Forelimb muscle (tissue), 1 donor: ENCODE data around the gene BRSK2. TPM values are rescaled to one million over a fixed set of nuclear protein-coding genes. Genes with fewer than 3 reads are reported as not detected.
"Not testable (repeated sequence)": the region's sequence is repeated elsewhere in the genome, so short reads cannot be mapped to it uniquely, and the experiment has no call there.

ENCODE experiments used
- DNase-seq: peaks from one replicate; pipeline ENCODE4 v3.0.0-alpha.2; 2013; ENCODE audit warnings: low read depth
- polyA plus RNA-seq: library from polyadenylated mRNA; unstranded; fragments of 120-200 nt; gene quantifications from one replicate; pipeline ENCODE4 v1.2.1, GENCODE V29; 2013; ENCODE audit not compliant: insufficient read length

BRSK2 gene
- polyA plus RNA-seq: 1.2 TPM

DNA sequence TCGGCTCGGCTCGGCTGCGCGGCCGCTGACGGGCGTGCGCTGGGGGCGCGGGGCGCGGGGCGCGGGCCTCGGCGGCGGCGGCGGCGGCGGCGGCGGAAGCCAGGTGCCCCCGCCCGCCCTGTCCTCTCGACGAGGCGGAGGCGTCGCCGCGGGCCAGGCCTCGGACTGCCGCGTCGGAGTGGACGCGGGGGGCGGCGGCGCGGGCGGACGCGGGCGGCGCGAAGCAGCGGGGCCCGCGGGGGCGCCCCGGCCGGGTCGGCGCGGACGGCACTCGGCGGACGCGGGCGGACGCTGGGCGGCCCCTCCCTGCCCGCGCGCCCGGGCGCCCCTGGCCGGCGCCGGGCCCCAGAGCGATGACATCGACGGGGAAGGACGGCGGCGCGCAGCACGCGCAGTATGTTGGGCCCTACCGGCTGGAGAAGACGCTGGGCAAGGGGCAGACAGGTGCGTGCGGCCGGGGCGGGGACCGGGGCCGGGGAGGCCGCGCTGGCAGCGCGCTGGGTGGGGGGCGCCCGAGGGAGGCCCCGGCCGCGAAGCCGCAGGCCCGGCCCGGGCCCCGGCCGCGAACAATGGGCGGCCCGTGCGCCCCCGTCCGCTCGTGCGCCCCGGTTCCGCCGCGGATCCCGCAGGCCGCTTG is at the start of gene BRSK2:
TSS of gene BRSK2 (plus strand) at position 3 of the 637 bp plus-strand sequence. CDS start at position 354, 351 bp downstream.
- DNase-seq: no peak

DNA sequence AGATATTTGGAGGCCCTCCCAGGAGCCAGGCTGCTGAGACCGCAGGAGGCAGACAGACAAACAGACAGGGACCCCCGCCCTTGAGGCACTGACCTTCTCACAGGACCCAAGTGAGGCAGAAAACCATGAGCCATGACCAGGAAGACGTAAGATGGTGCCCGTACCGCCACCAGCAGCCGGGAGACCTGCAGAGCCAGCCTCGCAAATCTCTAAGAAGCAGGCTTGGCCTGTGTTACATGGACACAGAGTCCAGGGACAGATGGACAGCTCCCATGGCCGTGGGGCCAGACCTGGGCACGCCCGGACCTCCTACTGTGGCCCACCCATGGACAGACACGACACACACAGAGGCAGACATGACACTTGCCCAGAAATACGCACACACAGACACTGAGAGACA is 49.6 kb upstream of the BRSK2 start:
- no peak for DNase-seq

DNA sequence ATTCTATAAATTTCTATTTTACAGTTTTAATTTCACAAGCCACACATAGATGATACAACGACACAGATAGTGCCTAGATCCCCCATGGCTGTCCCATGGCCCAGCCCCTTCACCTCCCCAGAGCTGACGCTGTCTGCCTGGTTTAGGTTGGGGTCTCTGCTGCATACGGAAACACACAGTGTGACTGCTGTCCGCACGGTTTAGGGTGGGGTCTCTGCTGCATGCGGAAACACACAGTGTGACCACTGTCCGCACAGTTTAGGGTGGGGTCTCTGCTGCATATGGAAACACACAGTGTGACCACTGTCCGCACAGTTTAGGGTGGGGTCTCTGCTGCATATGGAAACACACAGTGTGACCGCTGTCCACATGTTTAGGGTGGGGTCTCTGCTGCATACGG is 48.5 kb upstream of the BRSK2 start:
- not testable (repeated sequence) for DNase-seq

DNA sequence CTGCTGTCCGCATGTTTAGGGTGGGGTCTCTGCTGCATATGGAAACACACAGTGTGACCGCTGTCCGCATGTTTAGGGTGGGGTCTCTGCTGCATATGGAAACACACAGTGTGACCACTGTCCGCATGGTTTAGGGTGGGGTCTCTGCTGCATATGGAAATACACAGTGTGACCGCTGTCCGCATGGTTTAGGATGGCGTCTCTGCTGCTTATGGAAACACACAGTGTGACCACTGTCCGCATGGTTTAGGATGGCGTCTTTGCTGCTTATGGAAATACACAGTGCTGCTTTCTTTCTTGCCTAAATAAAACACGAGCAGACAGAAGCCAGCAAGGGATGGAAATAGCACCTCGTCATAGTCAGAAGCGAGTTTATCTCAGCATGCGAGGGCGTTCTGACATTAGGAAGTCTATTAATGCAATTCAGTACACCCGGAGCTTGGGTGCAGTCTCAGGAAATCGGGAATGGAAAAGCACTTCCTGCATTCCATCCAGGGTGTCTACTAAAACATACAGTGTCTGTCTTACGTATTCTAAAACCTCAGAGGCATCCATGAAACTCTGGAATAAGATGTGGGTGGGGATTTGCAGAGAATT is 47.7 kb upstream of the BRSK2 start:
- DNase-seq: no peak

GRCh38 chr11:1342946-1343345 is 46.8 kb upstream of the BRSK2 start:
- DNase-seq: no peak

- DNase-seq: no peak
Observed at GRCh38 chr11:1343391-1344055, 46.2 kb upstream of the BRSK2 start.

- no peak for DNase-seq
Observed at GRCh38 chr11:1344056-1344635, 45.6 kb upstream of the BRSK2 start.

GRCh38 chr11:1345737-1346513 is 43.8 kb upstream of the BRSK2 start:
- DNase-seq: no peak

DNA sequence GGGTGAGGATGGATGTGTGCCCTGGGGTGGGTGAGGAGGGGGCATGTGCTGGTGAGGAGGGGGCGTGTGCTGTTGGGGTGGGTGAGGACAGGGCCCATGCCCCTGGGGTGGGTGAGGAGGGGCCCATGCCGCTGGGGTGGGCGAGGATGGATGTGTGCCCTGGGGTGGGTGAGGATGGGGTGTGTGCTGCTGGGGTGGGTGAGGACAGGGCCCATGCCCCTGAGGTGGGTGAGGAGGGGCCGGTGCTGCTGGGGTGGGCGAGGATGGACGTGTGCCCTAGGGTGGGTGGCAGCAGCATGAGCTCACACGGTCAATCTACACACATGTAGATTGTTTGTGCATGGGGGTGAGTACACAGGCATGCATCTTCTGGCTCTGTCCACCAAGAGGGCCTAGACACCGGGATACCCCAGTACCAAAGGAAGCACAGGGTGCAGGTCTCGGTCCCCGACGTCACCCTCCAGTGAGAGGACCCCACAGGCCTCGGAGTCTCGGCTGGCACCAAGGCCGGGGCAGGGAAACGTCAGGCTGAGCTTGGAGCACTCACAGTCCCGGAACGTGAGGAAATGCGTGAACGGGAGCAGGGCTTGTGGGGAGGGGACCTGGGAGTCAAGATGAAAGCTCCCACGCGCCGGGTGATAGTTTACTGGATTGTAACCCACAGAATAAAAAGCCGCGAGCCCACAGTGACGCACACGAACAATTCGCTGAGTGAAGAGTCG is 42.9 kb upstream of the BRSK2 start:
- no peak for DNase-seq

DNA sequence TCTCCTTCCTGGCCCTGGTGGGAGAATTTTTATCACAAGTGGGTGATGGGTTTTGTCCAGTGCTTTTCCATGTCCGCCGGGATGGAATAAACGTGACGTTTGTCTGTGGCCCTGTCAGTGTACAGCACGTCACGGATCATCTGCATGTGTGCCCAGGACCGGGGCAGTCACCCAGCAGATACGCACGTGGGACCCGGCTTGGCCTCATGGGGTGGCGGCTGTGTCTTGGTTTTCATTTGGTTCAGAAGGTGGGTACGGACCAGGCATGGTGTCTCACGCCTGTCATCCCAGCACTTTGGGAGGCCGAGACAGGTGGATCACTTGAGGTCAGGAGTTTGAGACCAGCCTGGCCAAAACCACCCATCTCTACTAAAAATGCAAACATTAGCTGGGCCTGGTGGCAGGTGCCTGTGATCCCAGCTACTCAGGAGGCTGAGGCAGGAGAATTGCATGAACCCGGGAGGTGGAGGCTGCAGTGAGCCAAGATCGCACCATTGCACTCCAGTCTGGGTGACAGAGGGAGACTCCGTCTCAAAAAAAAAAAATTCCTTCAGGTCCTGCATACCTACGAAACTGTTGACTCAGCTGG is 42.2 kb upstream of the BRSK2 start:
- not testable (repeated sequence) for DNase-seq

DNA sequence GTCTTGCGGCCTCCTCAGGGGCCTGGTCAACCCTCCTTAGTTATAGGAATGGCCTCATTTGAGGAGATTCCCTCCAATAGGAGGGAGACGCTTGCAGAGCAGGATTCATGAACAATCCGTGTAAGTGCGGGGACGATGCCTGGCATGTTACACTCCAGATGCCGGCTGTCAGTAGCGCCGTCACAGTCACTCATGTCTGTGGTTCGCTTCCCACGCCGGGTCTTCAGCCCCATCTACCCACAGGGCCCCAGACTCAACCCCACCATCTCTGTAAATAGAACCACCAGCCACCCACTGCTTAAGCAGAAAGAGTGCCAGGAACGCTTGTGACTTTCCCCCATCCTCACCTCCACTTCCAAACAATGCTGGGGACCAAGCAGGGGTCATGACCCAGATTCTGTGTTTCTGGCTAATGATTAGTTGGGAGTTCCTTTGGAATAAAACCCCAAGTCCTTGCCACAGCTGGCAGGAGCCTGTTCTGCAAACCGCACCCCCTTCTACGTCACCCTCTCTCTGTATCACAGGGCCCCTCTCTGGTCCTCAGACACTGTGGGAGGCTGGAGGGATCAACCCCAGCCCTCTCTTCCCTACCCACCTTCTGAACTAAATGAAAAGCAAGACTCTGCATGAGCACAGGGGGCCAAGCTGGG is 41.5 kb upstream of the BRSK2 start:
- DNase-seq: no peak

GRCh38 chr11:1348796-1349326 is 40.9 kb upstream of the BRSK2 start:
- DNase-seq: no peak

GRCh38 chr11:1349327-1350041 is 40.2 kb upstream of the BRSK2 start:
- no peak for DNase-seq

- no peak for DNase-seq
Observed at GRCh38 chr11:1350086-1350725, 39.5 kb upstream of the BRSK2 start.

DNA sequence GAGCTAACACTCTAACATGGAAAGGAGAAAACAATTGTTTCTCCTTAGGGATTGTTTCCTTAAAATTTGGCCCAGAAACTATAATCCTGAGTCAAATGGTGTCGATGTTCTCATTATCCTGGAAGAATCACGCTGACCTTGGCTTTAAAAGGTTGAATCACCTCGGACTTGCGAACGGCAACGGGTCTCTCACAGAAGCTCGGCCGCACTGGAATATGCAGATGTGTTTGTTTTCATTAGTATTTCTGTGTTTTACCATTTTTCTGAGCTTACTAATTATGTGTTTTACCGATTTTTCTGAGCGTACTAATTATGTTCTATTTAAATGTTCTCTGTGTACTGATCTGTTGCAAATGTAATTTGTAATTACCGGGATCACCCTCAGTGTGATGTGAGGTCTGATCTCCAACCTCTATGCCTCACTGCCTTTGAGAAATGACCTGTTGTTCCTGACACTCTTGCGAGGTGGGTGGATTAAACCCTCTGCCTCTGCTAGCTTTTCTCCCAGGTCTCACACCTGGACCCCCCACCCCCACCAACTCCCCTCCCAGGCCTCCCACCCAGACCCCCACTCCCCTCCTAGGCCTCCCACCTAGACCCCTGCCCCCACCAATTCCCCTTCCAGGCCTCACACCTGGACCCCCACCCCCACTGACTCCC is 38.3 kb upstream of the BRSK2 start:
- no peak for DNase-seq

DNA sequence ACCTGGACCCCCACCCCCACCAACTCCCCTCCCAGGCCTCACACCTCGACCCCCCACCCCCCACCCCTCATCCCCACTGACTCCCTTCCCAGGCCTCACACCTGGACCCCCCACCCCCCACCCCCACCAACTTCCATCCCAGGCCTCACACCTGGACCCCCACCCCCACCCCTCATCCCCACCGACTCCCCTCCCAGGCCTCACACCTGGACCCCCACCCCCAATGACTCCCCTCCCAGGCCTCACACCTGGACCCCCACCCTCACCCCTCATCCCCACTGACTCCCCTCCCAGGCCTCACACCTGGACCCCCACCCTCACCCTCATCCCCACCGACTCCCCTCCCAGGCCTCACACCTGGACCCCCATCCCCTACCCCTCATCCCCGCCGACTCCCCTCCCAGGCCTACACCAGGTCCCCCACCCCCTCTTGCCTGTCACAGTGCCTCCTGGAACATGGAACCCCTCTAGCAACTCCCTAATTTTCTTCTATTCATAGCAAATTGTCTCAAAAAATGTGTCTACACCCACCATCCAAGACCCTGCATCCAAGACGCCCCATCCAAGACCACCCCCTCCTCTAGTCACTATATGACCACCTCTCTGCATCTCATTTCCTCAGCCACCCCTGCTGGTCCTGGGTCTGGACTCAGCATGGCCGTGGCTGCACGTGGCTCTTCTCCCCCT is 36.9 kb upstream of the BRSK2 start:
- no peak for DNase-seq

GRCh38 chr11:1353383-1354124 is 36.2 kb upstream of the BRSK2 start:
- DNase-seq: no peak
